GM19463 (cell line): ENCODE data around the gene SPARC.
"Not testable (repeated sequence)": the region's sequence is repeated elsewhere in the genome, so short reads cannot be mapped to it uniquely, and the experiment has no call there.

Source experiments
- ATAC-seq: cut with Tn5 transposase; IDR thresholded peaks from one replicate; pipeline ENCODE4 v1.9.1; 2021; ENCODE audit warnings: mild to moderate bottlenecking, moderate library complexity; ENCODE audit not compliant: unreplicated experiment

The SPARC gene

DNA sequence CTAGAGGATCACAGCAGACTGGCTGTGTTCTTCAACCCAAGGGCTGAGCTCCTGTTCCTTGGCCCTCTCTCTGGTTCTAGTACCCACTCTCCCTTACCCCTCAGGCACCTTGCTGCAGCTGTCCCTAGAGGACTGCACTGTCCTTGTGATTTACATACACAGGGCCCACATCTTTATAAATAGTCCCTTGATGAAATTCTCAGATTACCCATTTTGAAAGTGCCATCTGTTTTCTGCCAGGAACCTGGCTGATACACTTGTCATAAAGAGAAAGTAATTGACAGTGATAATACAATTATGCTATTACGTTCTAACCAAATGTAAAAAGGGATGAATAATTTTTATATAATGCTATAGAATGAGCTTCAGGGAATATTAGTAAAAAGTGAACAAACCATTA is 16.5 kb upstream of the SPARC start:
- peak; percentile 94 for ATAC-seq

DNA sequence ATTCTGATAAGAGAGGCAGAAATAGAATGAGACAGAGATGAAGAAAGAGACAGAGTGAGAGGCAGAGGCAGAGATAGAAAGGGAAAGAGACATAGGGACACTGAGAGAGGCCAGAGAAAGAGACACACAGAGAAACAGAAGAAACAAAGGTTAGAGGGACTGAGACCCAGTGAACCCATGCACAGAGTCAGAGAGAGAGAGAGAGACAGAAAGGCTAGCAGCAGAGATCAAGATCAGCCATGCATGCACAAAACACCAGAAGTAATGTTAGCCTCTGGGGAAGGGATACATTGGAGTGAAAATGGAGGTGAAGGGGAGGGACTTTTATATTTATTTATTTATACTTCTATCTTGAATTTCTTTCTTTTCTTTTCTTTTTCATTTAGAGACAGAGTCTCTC is 14.1 kb upstream of the SPARC start:
- peak; percentile 23 for ATAC-seq

GRCh38 chr5:151700296-151700695 is 13.6 kb upstream of the SPARC start:
- no peak for ATAC-seq

- no peak for ATAC-seq
Observed at GRCh38 chr5:151699071-151699901, 12.6 kb upstream of the SPARC start.

DNA sequence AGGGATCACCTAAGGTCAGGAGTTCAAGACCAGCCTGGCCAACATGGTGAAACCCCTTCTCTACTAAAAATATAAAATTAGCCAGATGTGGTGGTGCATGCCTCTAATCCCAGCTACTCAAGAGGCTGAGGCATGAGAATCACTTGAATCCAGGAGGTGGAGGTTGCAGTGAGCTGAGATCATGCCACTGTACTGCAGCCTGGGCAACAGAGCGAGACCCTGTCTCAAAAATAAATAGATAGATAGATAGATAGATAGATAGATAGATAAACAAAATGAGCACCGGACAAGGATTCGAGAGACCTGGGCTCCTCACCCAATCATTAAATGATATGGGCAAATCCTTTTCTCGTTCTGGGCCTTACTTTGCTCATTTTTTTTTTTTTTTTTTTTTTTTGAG is 11.4 kb upstream of the SPARC start:
- ATAC-seq: not testable (repeated sequence)

- ATAC-seq: no peak
Observed at GRCh38 chr5:151697452-151697851, 10.7 kb upstream of the SPARC start.

- ATAC-seq: no peak
Observed at GRCh38 chr5:151696470-151697061, 9.9 kb upstream of the SPARC start.

GRCh38 chr5:151695464-151695863 is 8.7 kb upstream of the SPARC start:
- no peak for ATAC-seq

- no peak for ATAC-seq
Observed at GRCh38 chr5:151694035-151694485, 7.3 kb upstream of the SPARC start.

DNA sequence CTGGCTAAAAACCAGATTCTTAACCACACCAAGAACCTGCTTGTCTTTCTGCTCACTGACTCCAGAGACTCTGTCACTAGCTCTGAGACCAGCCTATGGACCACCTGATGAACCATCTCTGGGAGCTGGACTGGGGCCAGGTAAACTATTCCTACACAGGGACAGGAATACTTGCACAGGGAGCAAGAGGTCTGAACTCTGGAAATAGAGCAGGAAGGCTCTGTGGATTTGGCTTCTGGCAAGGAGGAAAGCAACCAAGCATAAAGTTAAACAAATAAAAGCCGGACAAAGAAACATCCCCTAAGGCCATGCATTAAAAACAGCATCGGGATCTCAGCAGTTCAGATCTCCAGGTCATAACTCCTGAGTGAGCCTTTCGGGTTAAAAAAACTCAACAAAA is 5.6 kb upstream of the SPARC start:
- no peak for ATAC-seq

GRCh38 chr5:151691706-151692105 is 5.0 kb upstream of the SPARC start:
- ATAC-seq: no peak

- not testable (repeated sequence) for ATAC-seq
Observed at GRCh38 chr5:151689591-151689990, 2.9 kb upstream of the SPARC start.

GRCh38 chr5:151688436-151688835 is 1.7 kb upstream of the SPARC start:
- ATAC-seq: no peak

- ATAC-seq: no peak
Observed at GRCh38 chr5:151685749-151686673, 704 bp downstream of the SPARC start.

GRCh38 chr5:151684690-151685361 is 1.9 kb downstream of the SPARC start:
- ATAC-seq: no peak

- no peak for ATAC-seq
Observed at GRCh38 chr5:151683986-151684588, 2.6 kb downstream of the SPARC start.

GRCh38 chr5:151683444-151683843 is 3.3 kb downstream of the SPARC start:
- ATAC-seq: no peak

DNA sequence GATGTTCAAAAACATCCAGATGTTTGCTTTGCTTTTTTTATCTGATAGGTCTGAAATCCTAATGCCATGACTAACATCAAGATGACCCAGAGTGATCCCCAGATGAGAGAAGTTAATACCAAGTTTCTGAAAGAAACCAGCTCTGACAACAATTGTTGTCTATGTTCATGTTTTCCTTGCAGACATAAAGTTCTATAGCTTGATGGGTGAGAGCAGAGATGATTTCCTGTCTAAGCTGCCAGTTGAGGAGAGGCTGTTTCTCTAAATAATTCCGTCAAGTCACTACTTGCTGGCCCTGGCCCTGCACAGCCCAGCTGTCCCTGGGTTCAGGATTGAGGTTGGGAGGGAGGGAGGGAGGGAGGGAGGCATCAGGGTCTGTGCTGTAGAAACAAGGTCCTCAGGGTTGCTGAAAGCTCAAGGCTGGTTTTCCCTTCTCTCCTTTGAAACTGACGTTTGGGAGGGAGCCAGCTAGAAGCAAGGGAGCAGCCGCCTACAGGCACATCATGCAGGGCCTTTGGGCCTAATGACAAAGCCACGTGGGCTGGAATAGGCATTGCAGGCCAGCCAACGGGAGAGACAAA is 3.9 kb downstream of the SPARC start:
- no peak for ATAC-seq

- no peak for ATAC-seq
Observed at GRCh38 chr5:151682240-151682639, 4.5 kb downstream of the SPARC start.

- no peak for ATAC-seq
Observed at GRCh38 chr5:151680944-151681427, 5.7 kb downstream of the SPARC start.
